HCT116 (cell line): Measurements from ENCODE around the gene FRK.

ENCODE experiments used
- EGR1 ChIP-seq: IDR thresholded peaks from 2 replicates; pipeline ENCODE4 v1.6.1; 2012; ENCODE audit warnings: low read depth
- EZH2 ChIP-seq: fragments of 200-600 bp; sonication (generic); IDR thresholded peaks from 2 replicates; pipeline ENCODE4 v1.6.1; 2017; ENCODE audit warnings: antibody characterized with exemption, mixed run types
- POLR2AphosphoS5 ChIP-seq: IDR thresholded peaks from 2 replicates; pipeline ENCODE4 v1.6.1; 2011; ENCODE audit warnings: mild to moderate bottlenecking, low read depth, low read length, moderate library complexity
- TF ChIP-seq, protein P1 (sequence below), 3 experiments: fragments of 200-600 bp in 1 of 3; sonication (generic) in 1 of 3; IDR thresholded peaks in 2 of 3; conservative IDR thresholded peaks in 1 of 3; 2 replicates each; pipeline ENCODE4 v1.5.1; 2012 to 2017; ENCODE audit warnings: low read depth in 2 of 3, low read length in 2 of 3, antibody characterized with exemption in 1 of 3, borderline replicate concordance in 1 of 3, control low read depth in 1 of 3, mild to moderate bottlenecking in 1 of 3, mixed read lengths in 1 of 3, mixed run types in 1 of 3, moderate library complexity in 1 of 3; ENCODE audit not compliant: insufficient read depth in 1 of 3
- TF ChIP-seq, protein P2 (sequence below): IDR thresholded peaks from 2 replicates; pipeline ENCODE4 v1.6.1; 2012; ENCODE audit warnings: low read depth
- TF ChIP-seq, protein P3 (sequence below): IDR thresholded peaks from 2 replicates; pipeline ENCODE4 v1.6.1; 2012

DNA sequence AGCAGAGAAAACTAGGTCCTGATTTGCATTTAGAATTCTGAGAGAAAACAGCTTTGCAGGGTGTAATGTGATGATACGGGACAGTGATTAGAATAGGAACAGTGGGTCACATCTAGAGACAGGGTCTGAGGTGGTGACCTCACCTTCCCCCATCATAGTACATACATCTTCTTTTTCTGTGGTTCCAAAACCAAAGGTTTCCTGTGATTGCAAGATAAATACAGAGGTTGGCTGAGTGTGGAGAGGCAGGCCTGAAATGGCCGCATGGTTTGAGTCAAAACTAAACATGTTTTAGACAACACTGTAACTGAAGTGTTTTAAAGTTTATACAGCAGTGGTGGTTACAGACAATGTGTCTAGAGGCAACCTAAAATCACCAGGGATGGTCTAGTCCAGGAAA is 29.6 kb upstream of the FRK start:
- TF ChIP-seq EGR1: no peak
- TF ChIP-seq POLR2AphosphoS5: no peak
- TF ChIP-seq, protein P1, sequence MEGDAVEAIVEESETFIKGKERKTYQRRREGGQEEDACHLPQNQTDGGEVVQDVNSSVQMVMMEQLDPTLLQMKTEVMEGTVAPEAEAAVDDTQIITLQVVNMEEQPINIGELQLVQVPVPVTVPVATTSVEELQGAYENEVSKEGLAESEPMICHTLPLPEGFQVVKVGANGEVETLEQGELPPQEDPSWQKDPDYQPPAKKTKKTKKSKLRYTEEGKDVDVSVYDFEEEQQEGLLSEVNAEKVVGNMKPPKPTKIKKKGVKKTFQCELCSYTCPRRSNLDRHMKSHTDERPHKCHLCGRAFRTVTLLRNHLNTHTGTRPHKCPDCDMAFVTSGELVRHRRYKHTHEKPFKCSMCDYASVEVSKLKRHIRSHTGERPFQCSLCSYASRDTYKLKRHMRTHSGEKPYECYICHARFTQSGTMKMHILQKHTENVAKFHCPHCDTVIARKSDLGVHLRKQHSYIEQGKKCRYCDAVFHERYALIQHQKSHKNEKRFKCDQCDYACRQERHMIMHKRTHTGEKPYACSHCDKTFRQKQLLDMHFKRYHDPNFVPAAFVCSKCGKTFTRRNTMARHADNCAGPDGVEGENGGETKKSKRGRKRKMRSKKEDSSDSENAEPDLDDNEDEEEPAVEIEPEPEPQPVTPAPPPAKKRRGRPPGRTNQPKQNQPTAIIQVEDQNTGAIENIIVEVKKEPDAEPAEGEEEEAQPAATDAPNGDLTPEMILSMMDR (IDR thresholded peaks at IDR 0.05 in 2 of 3, conservative IDR thresholded peaks at IDR 0.05 in 1 of 3; ENCODE audit: borderline replicate concordance in 1 of 3, insufficient read depth in 1 of 3, low read depth in 2 of 3, low read length in 2 of 3): no peak
- TF ChIP-seq, protein P2, sequence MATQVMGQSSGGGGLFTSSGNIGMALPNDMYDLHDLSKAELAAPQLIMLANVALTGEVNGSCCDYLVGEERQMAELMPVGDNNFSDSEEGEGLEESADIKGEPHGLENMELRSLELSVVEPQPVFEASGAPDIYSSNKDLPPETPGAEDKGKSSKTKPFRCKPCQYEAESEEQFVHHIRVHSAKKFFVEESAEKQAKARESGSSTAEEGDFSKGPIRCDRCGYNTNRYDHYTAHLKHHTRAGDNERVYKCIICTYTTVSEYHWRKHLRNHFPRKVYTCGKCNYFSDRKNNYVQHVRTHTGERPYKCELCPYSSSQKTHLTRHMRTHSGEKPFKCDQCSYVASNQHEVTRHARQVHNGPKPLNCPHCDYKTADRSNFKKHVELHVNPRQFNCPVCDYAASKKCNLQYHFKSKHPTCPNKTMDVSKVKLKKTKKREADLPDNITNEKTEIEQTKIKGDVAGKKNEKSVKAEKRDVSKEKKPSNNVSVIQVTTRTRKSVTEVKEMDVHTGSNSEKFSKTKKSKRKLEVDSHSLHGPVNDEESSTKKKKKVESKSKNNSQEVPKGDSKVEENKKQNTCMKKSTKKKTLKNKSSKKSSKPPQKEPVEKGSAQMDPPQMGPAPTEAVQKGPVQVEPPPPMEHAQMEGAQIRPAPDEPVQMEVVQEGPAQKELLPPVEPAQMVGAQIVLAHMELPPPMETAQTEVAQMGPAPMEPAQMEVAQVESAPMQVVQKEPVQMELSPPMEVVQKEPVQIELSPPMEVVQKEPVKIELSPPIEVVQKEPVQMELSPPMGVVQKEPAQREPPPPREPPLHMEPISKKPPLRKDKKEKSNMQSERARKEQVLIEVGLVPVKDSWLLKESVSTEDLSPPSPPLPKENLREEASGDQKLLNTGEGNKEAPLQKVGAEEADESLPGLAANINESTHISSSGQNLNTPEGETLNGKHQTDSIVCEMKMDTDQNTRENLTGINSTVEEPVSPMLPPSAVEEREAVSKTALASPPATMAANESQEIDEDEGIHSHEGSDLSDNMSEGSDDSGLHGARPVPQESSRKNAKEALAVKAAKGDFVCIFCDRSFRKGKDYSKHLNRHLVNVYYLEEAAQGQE: no peak
- TF ChIP-seq EZH2: no peak
- TF ChIP-seq, protein P3, sequence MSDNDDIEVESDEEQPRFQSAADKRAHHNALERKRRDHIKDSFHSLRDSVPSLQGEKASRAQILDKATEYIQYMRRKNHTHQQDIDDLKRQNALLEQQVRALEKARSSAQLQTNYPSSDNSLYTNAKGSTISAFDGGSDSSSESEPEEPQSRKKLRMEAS: no peak
